Activated B cell treated with CpG ODN at 0.5 μM for 24 hours (primary cell): ENCODE results near the gene HDAC4. TPM values are rescaled to one million over a fixed set of nuclear protein-coding genes. Genes with fewer than 3 reads are reported as not detected.

ENCODE experiments used
- ATAC-seq: fragments of 200-7000 bp; cut with Tn5 transposase; one replicate; pipeline ENCODE4 v1.10.0; 2021; ENCODE audit warnings: low read depth, mild to moderate bottlenecking, moderate library complexity
- CTCF ChIA-PET: fragments of 350-600 bp; sonication (Branson Sonifier 250); formaldehyde crosslinking; loops from one replicate; lab custom pipeline; 2021; ENCODE audit warnings: antibody characterized with exemption; lab: Charles Lee
- POLR2A ChIA-PET: fragments of 350-600 bp; sonication (Branson Sonifier 250); formaldehyde crosslinking; loops from one replicate; lab custom pipeline; 2021; ENCODE audit warnings: antibody characterized with exemption; lab: Charles Lee
- DNase-seq: peaks from one replicate; pipeline ENCODE4 v3.0.0; 2022
- H3K27ac Mint-ChIP-seq: one replicate; pipeline ENCODE4 v1.8.0; 2020; ENCODE audit warnings: mixed read lengths
- H3K27me3 Mint-ChIP-seq: one replicate; pipeline ENCODE4 v1.8.0; 2021; ENCODE audit warnings: mixed read lengths
- H3K36me3 Mint-ChIP-seq: one replicate; pipeline ENCODE4 v1.8.0; 2021; ENCODE audit warnings: low read depth, mixed read lengths
- H3K4me1 Mint-ChIP-seq: one replicate; pipeline ENCODE4 v1.8.0; 2021; ENCODE audit warnings: mixed read lengths
- H3K4me3 Mint-ChIP-seq: one replicate; pipeline ENCODE4 v1.8.0; 2020; ENCODE audit warnings: mild to moderate bottlenecking, mixed read lengths
- H3K9me3 Mint-ChIP-seq: one replicate; pipeline ENCODE4 v1.8.0; 2020; ENCODE audit warnings: mixed read lengths
- CTCF ChIP-seq: fragments of 200-600 bp; IDR thresholded peaks from one replicate; pipeline ENCODE4 v1.8.0; 2022; ENCODE audit warnings: antibody characterized with exemption, mild to moderate bottlenecking
- intact Hi-C: fragments of 100-400 bp; cut with micrococcal nuclease; formaldehyde crosslinking; loops from one replicate; pipeline ENCODE4 v1.15.1; 2024
- total RNA-seq: library from RNA; stranded (reverse); gene quantifications from 2 replicates; pipeline ENCODE4 v1.2.3, GENCODE V29; 2022

Gene HDAC4
- total RNA-seq, 1 donor from 2014 or later, result 31.9 TPM

GRCh38 chr2:239264838-239265651 is 135.8 kb downstream of the HDAC4 start:
- intact Hi-C loops, result loop anchor here (5.0 kb wide), 1 partner anchor 37 kb away; no protein-coding TSS in a partner anchor
- Mint-ChIP-seq H3K4me3 (peak overlapping the region; percentile 52), H3K36me3 (no peaks in the 10 kb centered on the region), H3K27ac (peak overlapping the region; percentile 50), H3K9me3 (no peaks in the 10 kb centered on the region), H3K4me1 (peaks cover 67% of the 10 kb centered on the region), H3K27me3 (peaks cover 46% of the 10 kb centered on the region)
- ATAC-seq, result peak; percentile 42
- no peak for DNase-seq
- CTCF ChIA-PET, result no interaction called here
- TF ChIP-seq CTCF, result no peak
- POLR2A ChIA-PET, result no interaction called here

- TF ChIP-seq CTCF, result no peak
- POLR2A ChIA-PET, result no interaction called here
- H3K9me3 Mint-ChIP-seq, result no peaks in the 10 kb centered on the region
- no peak for DNase-seq
- H3K27ac Mint-ChIP-seq, result no peak overlapping the region
- H3K36me3 Mint-ChIP-seq, result no peaks in the 10 kb centered on the region
- peaks cover 40% of the 10 kb centered on the region for H3K27me3 Mint-ChIP-seq
- CTCF ChIA-PET, result no interaction called here
- intact Hi-C loops, result no loop called here
- no peak for ATAC-seq
- H3K4me1 Mint-ChIP-seq, result peaks cover 70% of the 10 kb centered on the region
- H3K4me3 Mint-ChIP-seq, result no peak overlapping the region
Observed at GRCh38 chr2:239264492-239264837, 136.4 kb downstream of the HDAC4 start.

GRCh38 chr2:239263669-239264491 is 136.9 kb downstream of the HDAC4 start:
- no peaks in the 10 kb centered on the region for H3K9me3 Mint-ChIP-seq
- ATAC-seq (no peak), DNase-seq (no peak)
- no peak for TF ChIP-seq CTCF
- ChIA-PET POLR2A (no interaction called here), CTCF (no interaction called here)
- H3K4me1 Mint-ChIP-seq, result peaks cover 70% of the 10 kb centered on the region
- no peaks in the 10 kb centered on the region for H3K36me3 Mint-ChIP-seq
- intact Hi-C loops, result no loop called here
- peaks cover 39% of the 10 kb centered on the region for H3K27me3 Mint-ChIP-seq
- no peak overlapping the region for H3K27ac Mint-ChIP-seq
- H3K4me3 Mint-ChIP-seq, result no peak overlapping the region

- CTCF ChIA-PET, result no interaction called here
- no peak for ATAC-seq
- H3K27me3 Mint-ChIP-seq, result peaks cover 33% of the 10 kb centered on the region
- no peaks in the 10 kb centered on the region for H3K36me3 Mint-ChIP-seq
- H3K4me1 Mint-ChIP-seq, result peaks cover 69% of the 10 kb centered on the region
- intact Hi-C loops, result no loop called here
- no peak for DNase-seq
- peaks cover 5% of the 10 kb centered on the region for H3K9me3 Mint-ChIP-seq
- TF ChIP-seq CTCF, result no peak
- no peak overlapping the region for H3K4me3 Mint-ChIP-seq
- H3K27ac Mint-ChIP-seq, result no peak overlapping the region
- POLR2A ChIA-PET, result no interaction called here
Observed at GRCh38 chr2:239263231-239263630, 137.6 kb downstream of the HDAC4 start.
